OCI-LY7 (cell line): ENCODE results near the gene COL6A3.

ENCODE experiments used
- EZH2phosphoT487 ChIP-seq: fragments of 200-600 bp; sonication (generic); IDR thresholded peaks from 2 replicates; pipeline ENCODE4 v1.6.1; 2018; ENCODE audit warnings: low read depth, borderline replicate concordance, mild to moderate bottlenecking, mixed run types, antibody characterized with exemption, low read length, moderate library complexity, mixed read lengths
- TF ChIP-seq, protein P1 (sequence below): fragments of 200-600 bp; sonication (generic); conservative IDR thresholded peaks from 2 replicates; pipeline ENCODE4 v1.5.1; 2014; ENCODE audit warnings: mild to moderate bottlenecking, antibody characterized with exemption, low read length, moderate library complexity, mixed read lengths

DNA sequence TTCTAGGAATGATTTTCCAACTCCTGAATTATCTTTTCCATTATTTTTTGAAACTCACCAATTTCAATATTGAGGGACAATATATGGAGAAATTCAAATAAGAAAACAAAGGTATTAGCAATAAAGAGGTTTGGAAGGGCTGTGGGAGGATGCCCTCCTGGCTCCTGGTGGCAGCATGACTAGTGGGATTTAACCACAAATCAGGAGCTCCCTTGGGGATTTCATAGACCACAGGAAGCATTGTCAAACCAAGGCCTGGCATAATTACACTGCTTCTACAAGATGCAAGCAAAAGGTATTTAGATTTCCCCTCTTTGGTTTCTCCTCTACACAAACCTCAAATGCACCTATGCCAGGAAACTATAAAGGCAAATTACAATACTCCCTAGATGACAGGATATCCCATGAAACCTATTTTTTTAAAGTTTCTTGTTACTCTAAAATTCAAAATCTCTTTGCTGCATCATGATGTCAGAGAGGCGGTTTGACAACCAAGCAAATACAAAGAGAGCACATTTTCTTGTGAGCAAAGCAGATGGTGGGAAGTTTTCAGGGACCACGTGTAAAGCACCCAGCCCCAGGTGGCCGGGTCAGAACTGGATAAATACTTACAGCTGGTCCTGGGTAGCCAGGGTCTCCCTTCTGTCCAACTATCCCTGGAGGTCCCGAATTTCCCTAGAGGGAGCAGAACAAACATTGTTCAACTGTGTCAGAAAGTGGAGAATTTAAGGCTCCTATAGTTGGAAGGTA, 67.9 kb downstream of the COL6A3 start:
- TF ChIP-seq, protein P1, sequence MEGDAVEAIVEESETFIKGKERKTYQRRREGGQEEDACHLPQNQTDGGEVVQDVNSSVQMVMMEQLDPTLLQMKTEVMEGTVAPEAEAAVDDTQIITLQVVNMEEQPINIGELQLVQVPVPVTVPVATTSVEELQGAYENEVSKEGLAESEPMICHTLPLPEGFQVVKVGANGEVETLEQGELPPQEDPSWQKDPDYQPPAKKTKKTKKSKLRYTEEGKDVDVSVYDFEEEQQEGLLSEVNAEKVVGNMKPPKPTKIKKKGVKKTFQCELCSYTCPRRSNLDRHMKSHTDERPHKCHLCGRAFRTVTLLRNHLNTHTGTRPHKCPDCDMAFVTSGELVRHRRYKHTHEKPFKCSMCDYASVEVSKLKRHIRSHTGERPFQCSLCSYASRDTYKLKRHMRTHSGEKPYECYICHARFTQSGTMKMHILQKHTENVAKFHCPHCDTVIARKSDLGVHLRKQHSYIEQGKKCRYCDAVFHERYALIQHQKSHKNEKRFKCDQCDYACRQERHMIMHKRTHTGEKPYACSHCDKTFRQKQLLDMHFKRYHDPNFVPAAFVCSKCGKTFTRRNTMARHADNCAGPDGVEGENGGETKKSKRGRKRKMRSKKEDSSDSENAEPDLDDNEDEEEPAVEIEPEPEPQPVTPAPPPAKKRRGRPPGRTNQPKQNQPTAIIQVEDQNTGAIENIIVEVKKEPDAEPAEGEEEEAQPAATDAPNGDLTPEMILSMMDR, result no peak
- TF ChIP-seq EZH2phosphoT487, result no peak
